ELR (cell line): Measurements from ENCODE around the gene CD52.

ENCODE experiments used
- DNase-seq: peaks from one replicate; pipeline ENCODE4 v3.0.0-alpha.2; 2015; ENCODE audit warnings: low read depth

Gene CD52

DNA sequence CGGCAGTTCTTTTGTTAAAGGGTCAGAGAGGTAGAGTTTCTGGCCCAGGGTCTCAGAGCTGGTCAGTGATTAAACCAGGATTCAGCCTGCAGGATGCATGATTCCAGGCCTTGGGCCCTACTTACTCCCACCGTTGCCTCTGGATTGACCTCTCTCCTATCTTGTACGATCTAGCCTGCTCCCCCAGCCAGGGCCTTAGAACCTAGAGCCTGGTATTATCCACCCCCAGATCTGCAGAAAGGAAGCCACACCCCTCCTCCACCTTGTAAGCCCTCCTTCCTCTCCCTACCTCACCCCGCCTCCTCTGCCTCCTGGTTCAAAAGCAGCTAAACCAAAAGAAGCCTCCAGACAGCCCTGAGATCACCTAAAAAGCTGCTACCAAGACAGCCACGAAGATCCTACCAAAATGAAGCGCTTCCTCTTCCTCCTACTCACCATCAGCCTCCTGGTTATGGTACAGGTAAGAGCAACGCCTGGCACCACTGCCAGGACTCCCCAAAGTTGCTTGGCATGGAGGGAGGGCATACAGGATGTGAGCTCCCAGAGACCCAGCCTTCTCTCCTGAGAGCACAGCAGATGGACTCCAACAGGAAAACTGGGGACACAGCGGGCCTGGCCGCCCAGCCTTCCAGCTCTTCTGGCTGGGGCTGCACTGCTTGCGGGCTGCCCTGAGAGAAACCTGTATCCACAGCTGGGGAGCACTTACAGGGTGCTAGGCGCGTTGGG lies at the start of gene CD52:
Gene CD52, plus strand, starts transcription at position 347 of the 726 bp plus-strand sequence. Its CDS starts 60 bp downstream, at position 407.
- no peak for DNase-seq

DNA sequence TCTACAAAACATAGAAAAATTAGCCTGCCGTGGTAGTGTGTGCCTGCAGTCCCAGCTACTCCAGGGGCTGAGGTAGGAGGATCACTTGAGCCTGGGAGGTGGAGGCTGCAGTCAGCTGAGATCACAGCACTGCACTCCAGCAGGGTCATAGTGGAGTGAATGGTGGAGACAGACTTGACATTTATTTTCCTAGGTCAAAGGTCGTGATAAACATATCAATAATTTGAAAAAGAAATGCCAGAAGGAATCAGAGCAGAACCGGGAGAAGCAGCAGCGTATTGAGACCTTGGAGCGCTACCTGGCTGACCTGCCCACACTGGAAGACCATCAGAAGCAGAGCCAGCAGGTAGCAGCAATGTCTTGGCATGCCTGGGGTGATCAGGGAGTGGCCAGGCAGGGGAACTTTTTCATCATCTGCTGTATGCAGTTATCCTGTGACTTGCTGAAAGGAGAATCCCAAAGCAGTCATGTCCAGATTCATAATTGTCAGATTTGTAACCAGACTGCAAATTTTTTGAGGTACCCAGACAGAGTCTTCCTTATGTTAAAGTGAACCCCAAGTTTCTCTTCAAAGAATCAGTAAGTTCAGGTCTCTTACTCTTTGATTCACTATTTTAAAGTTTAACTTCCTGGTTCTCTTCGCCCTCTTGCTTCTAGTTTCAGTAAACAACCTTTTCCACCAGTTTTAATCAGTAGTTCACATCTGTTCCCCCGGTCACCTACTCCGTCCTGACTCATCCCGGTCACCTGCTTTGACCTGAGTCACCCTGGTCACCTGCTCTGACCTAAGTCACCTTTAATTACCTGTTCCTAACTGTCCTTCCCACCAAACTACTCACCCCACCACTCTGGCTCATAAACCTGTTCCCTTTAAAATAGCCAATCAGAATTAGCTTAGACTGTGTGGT lies 49.2 kb upstream of the CD52 start:
- DNase-seq = no peak

GRCh38 chr1:26269198-26269550 lies 48.6 kb upstream of the CD52 start:
- DNase-seq = no peak

DNA sequence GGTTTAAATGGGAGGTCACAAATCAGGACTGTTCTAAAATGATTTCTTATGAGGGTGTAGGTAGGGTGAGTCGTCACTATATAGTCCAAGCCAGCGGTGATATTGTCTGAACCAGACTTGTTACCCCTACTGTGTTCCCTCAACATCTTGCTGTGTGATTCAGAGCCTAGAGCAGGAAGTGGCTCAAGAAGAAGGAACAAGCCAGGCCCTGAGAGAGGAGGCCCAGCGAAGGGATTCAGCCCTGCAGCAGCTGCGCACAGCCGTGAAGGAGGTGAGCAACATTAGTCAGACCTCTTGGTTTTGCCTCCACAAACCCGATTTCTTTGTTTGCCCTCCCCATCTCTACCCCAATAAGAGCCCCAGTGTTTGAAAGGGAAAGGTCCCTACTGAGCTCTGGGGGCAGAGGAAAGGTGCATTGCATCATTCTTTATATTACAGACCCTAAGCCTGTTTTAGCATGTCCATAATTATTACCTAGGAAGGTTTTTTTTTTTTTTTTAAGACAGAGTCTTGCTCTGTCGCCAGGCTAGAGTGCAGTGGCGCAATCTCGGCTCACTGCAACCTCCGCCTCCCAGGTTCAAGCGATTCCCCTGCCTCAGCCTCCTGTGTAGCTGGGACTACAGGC lies 42.8 kb upstream of the CD52 start:
- DNase-seq = peak; percentile 85

- peak; percentile 94 for DNase-seq
These were observed 42.0 kb upstream of the CD52 start for GRCh38 chr1:26275580-26276431.

DNA sequence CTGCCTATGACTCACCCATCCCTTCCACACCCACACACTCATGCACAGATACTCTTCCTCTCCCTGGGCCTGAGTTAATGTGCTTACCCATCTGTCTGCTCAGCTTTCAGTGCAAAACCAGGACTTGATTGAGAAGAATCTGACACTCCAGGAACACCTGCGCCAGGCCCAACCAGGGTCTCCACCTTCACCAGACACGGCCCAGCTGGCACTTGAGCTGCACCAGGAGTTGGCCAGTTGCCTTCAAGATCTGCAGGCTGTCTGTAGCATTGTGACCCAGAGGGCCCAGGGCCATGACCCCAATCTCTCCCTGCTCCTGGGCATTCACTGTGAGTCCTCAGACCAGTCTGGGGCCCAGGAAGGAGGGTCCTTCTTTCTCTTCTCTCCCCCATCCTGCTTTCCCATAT lies 41.3 kb upstream of the CD52 start:
- no peak for DNase-seq

- DNase-seq = no peak
These were observed 40.5 kb upstream of the CD52 start for GRCh38 chr1:26277261-26277661.

DNA sequence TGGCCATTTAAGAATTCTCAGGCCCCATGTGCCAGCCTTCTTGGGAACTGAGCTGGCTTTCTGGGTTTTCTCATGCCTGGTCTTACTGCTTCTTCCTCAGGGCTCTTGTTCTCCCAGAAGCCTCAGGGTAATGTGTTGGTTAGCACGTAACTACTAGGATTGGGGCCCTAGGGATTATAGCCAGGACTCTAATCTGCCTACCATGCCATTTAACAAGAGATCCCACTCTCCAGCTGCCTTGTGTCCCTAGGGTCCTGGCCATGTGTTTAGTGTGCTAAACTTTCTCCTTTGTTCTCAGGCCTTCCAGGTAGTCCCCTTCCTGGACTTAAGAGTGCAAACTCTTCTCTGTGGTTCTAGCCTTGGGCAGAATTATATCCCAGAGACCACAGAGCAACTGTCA lies 40.0 kb upstream of the CD52 start:
- DNase-seq = no peak

DNA sequence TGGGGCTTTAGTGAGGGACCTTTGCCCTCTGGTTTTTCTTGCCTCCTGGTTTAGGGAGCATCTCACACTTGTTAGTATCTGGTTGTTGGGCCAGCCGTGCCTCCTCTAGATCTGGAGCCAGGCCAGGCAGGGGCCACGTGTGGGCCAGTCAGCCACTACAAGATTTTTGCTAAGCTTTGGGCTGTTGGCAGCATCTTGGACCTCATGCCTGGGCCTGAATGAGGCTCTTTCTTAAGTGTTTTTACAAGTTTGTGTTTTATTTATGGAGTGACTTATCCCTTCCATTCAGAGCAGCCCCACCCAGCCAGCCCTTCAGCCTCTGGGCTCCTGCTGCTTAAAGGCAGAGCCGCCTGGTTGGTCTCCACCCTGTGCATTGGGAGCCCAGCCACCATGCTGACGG lies 39.5 kb upstream of the CD52 start:
- DNase-seq = peak; percentile 47

- DNase-seq = peak; percentile 82
These were observed 38.9 kb upstream of the CD52 start for GRCh38 chr1:26278724-26279455.

DNA sequence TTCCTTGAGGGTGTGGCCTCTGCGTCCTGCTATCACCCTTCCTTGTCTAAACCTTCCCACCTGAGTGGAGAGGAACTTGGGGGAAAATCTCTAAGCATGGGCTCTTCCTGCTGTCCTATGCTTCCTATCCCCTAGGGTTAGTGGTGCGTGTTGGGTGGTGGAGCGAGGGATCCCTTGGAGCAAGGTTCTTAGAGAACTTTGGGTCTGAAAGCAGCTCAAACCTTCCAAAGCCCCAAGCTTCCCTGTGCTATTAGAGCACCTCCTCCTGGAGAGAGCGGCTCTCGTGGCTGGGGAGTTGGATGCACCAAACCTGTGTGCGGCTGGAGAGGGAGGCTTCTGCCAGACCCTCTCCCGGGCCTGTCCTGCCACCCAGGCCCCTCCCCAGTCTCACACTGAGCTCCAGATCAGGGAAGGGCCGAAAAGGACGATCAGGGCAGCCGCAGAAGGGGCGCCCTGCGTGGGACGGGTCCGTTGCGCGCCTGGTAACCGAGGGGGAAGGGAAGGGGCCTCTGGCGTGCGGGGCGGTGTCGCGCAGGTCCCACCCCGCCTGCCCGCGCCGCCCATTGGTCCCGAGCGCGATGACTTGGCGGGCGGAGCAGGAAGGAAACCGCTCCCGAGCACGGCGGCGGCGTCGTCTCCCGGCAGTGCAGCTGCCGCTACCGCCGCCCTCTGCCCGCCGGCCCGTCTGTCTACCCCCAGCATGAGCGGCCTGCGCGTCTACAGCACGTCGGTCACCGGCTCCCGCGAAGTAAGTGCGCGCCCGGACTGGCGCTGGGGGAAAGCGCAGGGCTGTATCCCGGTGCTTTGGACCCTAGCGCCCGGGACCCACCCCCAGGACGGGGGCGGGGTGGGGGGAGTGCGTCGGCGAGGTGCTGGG lies 38.1 kb upstream of the CD52 start, which contains the start of gene SH3BGRL3:
Gene SH3BGRL3, plus strand, starts transcription at position 631 of the 877 bp plus-strand sequence. Its CDS starts 70 bp downstream, at position 701.
- peak; percentile 84 for DNase-seq

DNA sequence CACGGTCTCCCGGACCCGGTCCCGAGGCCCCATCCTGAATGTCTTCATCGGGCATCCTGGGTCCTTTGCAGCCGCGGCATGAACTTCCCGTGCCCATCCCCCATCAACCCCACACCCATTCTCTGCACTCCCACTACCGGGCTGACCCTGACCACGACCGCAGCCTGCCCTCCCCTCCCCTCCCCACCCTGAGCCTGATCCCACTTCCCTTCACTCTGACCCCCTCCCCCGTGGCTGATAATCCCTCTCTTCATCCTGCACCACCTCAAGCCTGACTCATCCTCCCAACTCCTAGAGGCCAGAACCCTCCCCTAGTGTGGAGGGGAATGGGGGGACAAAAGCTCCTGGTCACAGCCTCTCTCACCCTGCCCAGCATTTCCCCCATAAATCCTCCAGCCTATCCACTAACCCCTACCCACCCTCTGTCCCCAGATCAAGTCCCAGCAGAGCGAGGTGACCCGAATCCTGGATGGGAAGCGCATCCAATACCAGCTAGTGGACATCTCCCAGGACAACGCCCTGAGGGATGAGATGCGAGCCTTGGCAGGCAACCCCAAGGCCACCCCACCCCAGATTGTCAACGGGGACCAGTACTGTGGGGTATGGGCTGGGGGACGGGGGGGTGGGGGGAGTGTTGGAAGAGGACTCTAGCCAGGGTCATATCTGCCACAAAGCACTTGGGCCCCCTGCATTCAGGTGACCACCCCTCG lies 37.3 kb upstream of the CD52 start:
- DNase-seq = peak; percentile 80

DNA sequence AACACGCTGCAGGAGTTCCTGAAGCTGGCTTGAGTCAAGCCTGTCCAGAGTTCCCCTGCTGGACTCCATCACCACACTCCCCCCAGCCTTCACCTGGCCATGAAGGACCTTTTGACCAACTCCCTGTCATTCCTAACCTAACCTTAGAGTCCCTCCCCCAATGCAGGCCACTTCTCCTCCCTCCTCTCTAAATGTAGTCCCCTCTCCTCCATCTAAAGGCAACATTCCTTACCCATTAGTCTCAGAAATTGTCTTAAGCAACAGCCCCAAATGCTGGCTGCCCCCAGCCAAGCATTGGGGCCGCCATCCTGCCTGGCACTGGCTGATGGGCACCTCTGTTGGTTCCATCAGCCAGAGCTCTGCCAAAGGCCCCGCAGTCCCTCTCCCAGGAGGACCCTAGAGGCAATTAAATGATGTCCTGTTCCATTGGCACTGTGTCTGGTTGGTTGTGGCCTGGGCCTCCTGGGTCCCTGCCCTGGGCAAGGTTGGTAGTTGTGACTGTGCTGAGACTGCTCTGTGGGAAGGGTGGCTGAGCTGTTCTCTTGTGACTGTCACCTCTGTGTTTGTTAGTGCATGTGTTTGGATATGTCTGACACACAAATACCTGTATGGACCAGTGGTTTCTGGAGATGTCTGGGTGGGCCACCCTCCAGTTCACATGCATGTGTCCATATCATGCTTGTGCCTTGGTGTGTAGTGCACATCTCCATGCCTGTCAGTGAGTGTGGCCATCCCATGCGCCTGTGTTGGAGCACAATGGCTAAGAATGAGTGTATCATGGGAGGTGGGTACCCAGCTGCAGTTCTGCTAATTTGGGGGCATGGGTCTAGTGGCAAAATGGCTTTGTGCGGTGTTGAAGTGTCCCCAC lies 36.4 kb upstream of the CD52 start:
- DNase-seq = peak; percentile 36

- no peak for DNase-seq
These were observed 35.8 kb upstream of the CD52 start for GRCh38 chr1:26281971-26282370.

GRCh38 chr1:26282401-26282918 lies 35.3 kb upstream of the CD52 start:
- DNase-seq = no peak

DNA sequence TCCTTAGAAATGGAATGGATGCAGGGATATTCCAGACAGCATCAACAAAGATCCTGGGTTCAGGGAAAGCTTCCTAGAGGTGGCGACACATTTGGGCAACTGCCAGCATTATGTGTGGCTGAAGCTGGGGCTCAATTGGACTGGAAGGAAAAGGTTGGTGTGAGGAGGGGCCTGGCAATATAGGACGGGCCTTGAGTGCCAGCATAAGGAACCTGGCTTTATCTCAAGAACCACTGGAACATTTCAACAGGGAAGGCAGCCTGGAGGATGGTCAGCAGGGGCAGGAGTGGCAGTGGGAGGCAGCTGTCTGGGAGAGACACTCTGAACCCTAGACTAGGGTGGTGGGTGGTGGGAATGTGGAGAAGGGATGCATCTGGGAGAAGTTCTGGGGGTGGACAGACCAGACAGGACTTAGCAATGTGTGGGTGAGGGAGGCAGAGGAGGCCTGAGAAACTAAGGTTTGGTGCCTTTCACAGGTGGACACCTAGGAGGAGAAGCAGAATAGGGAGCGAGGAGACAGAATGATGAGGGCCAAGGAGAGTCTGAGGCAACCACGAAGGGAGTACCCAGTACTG lies 34.4 kb upstream of the CD52 start:
- DNase-seq = no peak

- DNase-seq = no peak
These were observed 33.7 kb upstream of the CD52 start for GRCh38 chr1:26283871-26284596.
